GM12875 (cell line): ENCODE results near the gene ZNF254.
A peak's percentile ranks its signal among the peaks of the same experiment; 100 is the strongest.

ENCODE experiments used
- H3K4me3 ChIP-seq: one replicate; pipeline ENCODE4 v1.5.1; 2011; ENCODE audit warnings: low read depth, low read length, control low read depth
- TF ChIP-seq, protein P1 (sequence below): IDR thresholded peaks from 2 replicates; pipeline ENCODE4 v1.5.1; 2011; ENCODE audit warnings: low read depth, mild to moderate bottlenecking, control low read depth, inconsistent platforms, low read length, moderate library complexity, borderline replicate concordance; ENCODE audit not compliant: insufficient read depth

ZNF254 gene

DNA sequence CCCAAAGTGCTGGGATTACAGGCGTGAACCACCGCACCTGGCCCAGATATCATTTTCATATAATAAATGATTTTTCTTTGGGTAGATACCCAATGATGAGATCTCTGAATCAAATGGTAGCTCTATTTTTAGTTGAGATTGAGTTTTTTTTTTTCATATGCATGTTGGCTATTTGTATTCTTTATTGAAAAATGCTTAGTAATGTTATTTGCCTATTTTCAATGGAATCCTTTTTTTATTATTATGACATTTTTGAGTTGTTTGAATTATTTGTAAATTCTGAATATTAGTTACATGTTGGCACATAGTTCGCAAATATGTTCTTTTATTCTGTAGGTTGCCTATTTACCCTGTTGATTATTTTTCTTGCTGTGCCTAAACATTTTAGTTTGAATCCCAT is 55.8 kb downstream of the ZNF254 start:
- TF ChIP-seq, protein P1, sequence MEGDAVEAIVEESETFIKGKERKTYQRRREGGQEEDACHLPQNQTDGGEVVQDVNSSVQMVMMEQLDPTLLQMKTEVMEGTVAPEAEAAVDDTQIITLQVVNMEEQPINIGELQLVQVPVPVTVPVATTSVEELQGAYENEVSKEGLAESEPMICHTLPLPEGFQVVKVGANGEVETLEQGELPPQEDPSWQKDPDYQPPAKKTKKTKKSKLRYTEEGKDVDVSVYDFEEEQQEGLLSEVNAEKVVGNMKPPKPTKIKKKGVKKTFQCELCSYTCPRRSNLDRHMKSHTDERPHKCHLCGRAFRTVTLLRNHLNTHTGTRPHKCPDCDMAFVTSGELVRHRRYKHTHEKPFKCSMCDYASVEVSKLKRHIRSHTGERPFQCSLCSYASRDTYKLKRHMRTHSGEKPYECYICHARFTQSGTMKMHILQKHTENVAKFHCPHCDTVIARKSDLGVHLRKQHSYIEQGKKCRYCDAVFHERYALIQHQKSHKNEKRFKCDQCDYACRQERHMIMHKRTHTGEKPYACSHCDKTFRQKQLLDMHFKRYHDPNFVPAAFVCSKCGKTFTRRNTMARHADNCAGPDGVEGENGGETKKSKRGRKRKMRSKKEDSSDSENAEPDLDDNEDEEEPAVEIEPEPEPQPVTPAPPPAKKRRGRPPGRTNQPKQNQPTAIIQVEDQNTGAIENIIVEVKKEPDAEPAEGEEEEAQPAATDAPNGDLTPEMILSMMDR, result no peak
- no peak overlapping the region for H3K4me3 ChIP-seq

DNA sequence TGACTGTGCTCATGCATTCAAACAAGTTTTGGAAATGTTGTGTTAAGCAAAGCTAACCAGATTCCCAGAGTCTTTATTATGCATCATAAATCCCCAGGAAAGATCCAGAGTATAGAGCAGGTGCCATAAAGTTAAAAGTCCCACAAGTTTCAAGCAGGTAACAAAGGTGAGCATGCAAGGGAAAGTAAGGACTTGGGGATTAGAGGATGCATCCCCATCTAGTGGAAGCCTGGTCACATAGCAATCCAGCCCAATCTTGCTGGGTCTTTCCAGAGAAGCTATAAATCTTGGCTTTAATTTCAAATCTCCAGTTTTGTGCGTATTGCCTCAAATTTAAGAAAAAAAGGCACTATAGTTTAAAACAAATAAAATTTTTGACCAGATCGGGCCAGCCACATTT is 72.7 kb downstream of the ZNF254 start:
- TF ChIP-seq, protein P1, result peak; percentile 12; the same call in 1 of the 2 replicates
- H3K4me3 ChIP-seq, result no peak overlapping the region

GRCh38 chr19:24166055-24166454 is 79.1 kb downstream of the ZNF254 start:
- no peak overlapping the region for H3K4me3 ChIP-seq
- TF ChIP-seq, protein P1, result no peak

DNA sequence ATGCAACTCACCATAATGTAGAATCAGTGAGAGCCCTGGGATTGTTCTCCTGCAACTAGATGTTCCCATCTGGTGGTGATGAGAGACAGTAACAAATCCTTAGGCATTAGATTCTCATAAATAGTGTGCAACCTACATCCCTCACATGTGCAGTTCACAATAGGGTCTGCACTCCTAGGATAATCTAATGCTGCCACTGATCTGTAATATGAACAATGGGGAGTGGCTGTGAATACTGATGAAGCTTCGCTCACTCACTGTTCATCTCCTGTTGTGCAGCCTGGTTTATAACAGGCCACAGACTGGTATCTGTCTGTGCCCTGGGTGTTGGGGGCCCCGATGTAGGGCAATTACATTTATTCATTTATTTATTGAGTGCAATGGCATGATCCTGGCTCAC is 86.9 kb downstream of the ZNF254 start:
- no peak overlapping the region for H3K4me3 ChIP-seq
- TF ChIP-seq, protein P1, result no peak

GRCh38 chr19:24177686-24178085 is 90.7 kb downstream of the ZNF254 start:
- TF ChIP-seq, protein P1, result no peak
- H3K4me3 ChIP-seq, result no peak overlapping the region

GRCh38 chr19:24178207-24178606 is 91.2 kb downstream of the ZNF254 start:
- TF ChIP-seq, protein P1, result no peak
- H3K4me3 ChIP-seq, result no peak overlapping the region
